ENCODE data around the gene PER1. TPM values are rescaled to one million over a fixed set of nuclear protein-coding genes. Genes with fewer than 3 reads are reported as not detected.

PER1 gene
- total and polyA plus RNA-seq, 2 donors from 2014 or later, result 25.2 to 161 TPM

- Histone ChIP-seq H3K4me1 (ENCODE audit: control insufficient read depth in 2 of 3, insufficient read depth in 2 of 3, low read depth in 1 of 3, low read length in 3 of 3) (peaks cover 0 to 24% (median 11%) of the 10 kb centered on the region in 3 donors), H3K27me3 (ENCODE audit: control insufficient read depth, insufficient read depth, low read length) (no peaks in the 10 kb centered on the region), H3K9ac (ENCODE audit: low read length in 3 of 3) (peak within 1 kb of the TSS; percentile 48 to 95 (median 95)), H3K9me3 (ENCODE audit: control insufficient read depth in 2 of 3, insufficient read depth in 1 of 3, low read length in 3 of 3) (no peaks in the 10 kb centered on the region), H3K27ac (ENCODE audit: low read depth in 2 of 2, low read length in 2 of 2) (peak within 1 kb of the TSS; percentile 85 to 88), H3K36me3 (ENCODE audit: control insufficient read depth in 2 of 3, insufficient read depth in 3 of 3, low read length in 3 of 3) (no peaks in the 10 kb centered on the region), H3K4me3 (ENCODE audit: low read length in 3 of 3) (peak within 1 kb of the TSS; percentile 67 to 89 (median 79))
- DNase-seq (peak; percentile 91 to 97 (median 94)), FAIRE-seq (no peak)
- intact Hi-C loops (cut with DNase I), result no loop called here
- TF ChIP-seq, protein P1, sequence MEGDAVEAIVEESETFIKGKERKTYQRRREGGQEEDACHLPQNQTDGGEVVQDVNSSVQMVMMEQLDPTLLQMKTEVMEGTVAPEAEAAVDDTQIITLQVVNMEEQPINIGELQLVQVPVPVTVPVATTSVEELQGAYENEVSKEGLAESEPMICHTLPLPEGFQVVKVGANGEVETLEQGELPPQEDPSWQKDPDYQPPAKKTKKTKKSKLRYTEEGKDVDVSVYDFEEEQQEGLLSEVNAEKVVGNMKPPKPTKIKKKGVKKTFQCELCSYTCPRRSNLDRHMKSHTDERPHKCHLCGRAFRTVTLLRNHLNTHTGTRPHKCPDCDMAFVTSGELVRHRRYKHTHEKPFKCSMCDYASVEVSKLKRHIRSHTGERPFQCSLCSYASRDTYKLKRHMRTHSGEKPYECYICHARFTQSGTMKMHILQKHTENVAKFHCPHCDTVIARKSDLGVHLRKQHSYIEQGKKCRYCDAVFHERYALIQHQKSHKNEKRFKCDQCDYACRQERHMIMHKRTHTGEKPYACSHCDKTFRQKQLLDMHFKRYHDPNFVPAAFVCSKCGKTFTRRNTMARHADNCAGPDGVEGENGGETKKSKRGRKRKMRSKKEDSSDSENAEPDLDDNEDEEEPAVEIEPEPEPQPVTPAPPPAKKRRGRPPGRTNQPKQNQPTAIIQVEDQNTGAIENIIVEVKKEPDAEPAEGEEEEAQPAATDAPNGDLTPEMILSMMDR (IDR thresholded peaks at IDR 0.05; ENCODE audit: borderline replicate concordance, extremely low read depth, insufficient read depth), result no peak
These were observed 24.2 kb upstream of the PER1 start, which contains the start of gene TMEM107 for GRCh38 chr17:8176197-8176940. TMEM107 (minus strand) TSS chr17:8176380; CDS start chr17:8176286, 94 bp downstream.

DNA sequence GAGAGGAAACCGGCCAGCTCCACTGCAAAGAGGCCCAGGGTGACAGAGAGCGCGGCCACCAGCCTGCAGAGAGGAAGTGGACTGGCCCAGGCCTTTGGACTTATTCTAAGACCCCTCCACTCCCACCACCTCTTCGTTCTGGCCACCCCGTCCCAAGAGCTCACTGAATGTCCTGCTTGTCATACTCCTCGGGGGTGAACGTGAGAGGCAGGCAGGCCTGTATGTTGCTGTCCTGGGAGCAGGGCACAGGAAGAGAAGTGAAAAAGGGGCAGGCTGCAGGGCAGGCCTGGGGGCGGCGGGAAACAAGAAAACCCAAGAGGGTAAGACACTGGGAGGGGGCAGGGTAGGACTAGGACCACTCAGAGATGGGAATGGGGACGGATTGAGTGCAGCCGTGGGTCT, 23.6 kb upstream of the PER1 start:
- TF ChIP-seq, protein P1 (IDR thresholded peaks at IDR 0.05; ENCODE audit: borderline replicate concordance, extremely low read depth, insufficient read depth), result no peak
- peak in 2 of 5 donors; percentile 55 to 73 for DNase-seq
- Histone ChIP-seq H3K9ac (ENCODE audit: low read length in 3 of 3) (peak overlapping the region; percentile 48 to 95 (median 95)), H3K27me3 (ENCODE audit: control insufficient read depth, insufficient read depth, low read length) (no peaks in the 10 kb centered on the region), H3K9me3 (ENCODE audit: control insufficient read depth in 2 of 3, insufficient read depth in 1 of 3, low read length in 3 of 3) (no peaks in the 10 kb centered on the region), H3K4me3 (ENCODE audit: low read length in 3 of 3) (peak overlapping the region; percentile 67 to 89 (median 79)), H3K27ac (ENCODE audit: low read depth in 2 of 2, low read length in 2 of 2) (peak overlapping the region; percentile 85 to 88), H3K4me1 (ENCODE audit: control insufficient read depth in 2 of 3, insufficient read depth in 2 of 3, low read depth in 1 of 3, low read length in 3 of 3) (peaks cover 0 to 24% (median 11%) of the 10 kb centered on the region in 3 donors), H3K36me3 (ENCODE audit: control insufficient read depth in 2 of 3, insufficient read depth in 3 of 3, low read length in 3 of 3) (no peaks in the 10 kb centered on the region)
- intact Hi-C loops (cut with DNase I), result no loop called here
- no peak for FAIRE-seq

GRCh38 chr17:8173871-8174322, 21.7 kb upstream of the PER1 start:
- intact Hi-C loops (cut with DNase I), result no loop called here
- TF ChIP-seq, protein P1 (IDR thresholded peaks at IDR 0.05; ENCODE audit: borderline replicate concordance, extremely low read depth, insufficient read depth), result no peak
- H3K36me3 ChIP-seq (ENCODE audit: control insufficient read depth in 2 of 3, insufficient read depth in 3 of 3, low read length in 3 of 3), result no peaks in the 10 kb centered on the region
- DNase-seq, result peak in 1 of 5 donors; percentile 45
- H3K9me3 ChIP-seq (ENCODE audit: control insufficient read depth in 2 of 3, insufficient read depth in 1 of 3, low read length in 3 of 3), result no peaks in the 10 kb centered on the region
- no peak for FAIRE-seq
- peak overlapping the region; percentile 62 to 92 (median 83) for H3K4me3 ChIP-seq (ENCODE audit: low read length in 3 of 3)
- peak overlapping the region; percentile 93 to 95 for H3K27ac ChIP-seq (ENCODE audit: low read depth in 2 of 2, low read length in 2 of 2)
- peaks cover 0 to 24% (median 11%) of the 10 kb centered on the region in 3 donors for H3K4me1 ChIP-seq (ENCODE audit: control insufficient read depth in 2 of 3, insufficient read depth in 2 of 3, low read depth in 1 of 3, low read length in 3 of 3)
- H3K27me3 ChIP-seq (ENCODE audit: control insufficient read depth, insufficient read depth, low read length), result no peaks in the 10 kb centered on the region
- H3K9ac ChIP-seq (ENCODE audit: low read length in 3 of 3), result peak overlapping the region in 2 of 3 donors; percentile 77 to 86
